SJSA1 (cell line): ENCODE results near the gene TRIM7. TPM values are rescaled to one million over a fixed set of nuclear protein-coding genes. Genes with fewer than 3 reads are reported as not detected.
"Not testable (repeated sequence)": the region's sequence is repeated elsewhere in the genome, so short reads cannot be mapped to it uniquely, and the experiment has no call there.

Experiments
- DNase-seq, 2 experiments: peaks; one replicate each; pipeline ENCODE4 v3.0.0-alpha.2; 2015 to 2020; ENCODE audit warnings: low spot score in 2 of 2, low read depth in 1 of 2
- H3K27ac ChIP-seq: fragments of 250-450 bp; sonication (Bioruptor Pico); 2 replicates; pipeline ENCODE4 v1.5.1; 2020; ENCODE audit warnings: mild to moderate bottlenecking, moderate library complexity
- H3K27me3 ChIP-seq: fragments of 250-450 bp; sonication (Bioruptor Pico); replicated peaks from 2 replicates; pipeline ENCODE4 v1.5.1; 2020; ENCODE audit warnings: mild to moderate bottlenecking, moderate library complexity
- H3K36me3 ChIP-seq: fragments of 250-450 bp; sonication (Bioruptor Pico); 2 replicates; pipeline ENCODE4 v1.5.1; 2020; ENCODE audit warnings: mild to moderate bottlenecking
- H3K4me1 ChIP-seq: fragments of 250-450 bp; sonication (Bioruptor Pico); replicated peaks from 2 replicates; pipeline ENCODE4 v1.6.1; 2021; ENCODE audit warnings: mild to moderate bottlenecking
- H3K4me3 ChIP-seq: fragments of 250-450 bp; sonication (Bioruptor Pico); 2 replicates; pipeline ENCODE4 v1.5.1; 2020; ENCODE audit warnings: mild to moderate bottlenecking
- H3K9me3 ChIP-seq: fragments of 250-450 bp; sonication (Bioruptor Pico); replicated peaks from 2 replicates; pipeline ENCODE4 v1.5.1; 2020; ENCODE audit warnings: mild to moderate bottlenecking
- total RNA-seq: library from RNA; depleted of rRNA; stranded (reverse); fragments of >200 nt; shearing (Covaris generic); gene quantifications from 2 replicates; pipeline ENCODE4 v1.2.3, GENCODE V29; 2014

TRIM7 gene
- total RNA-seq, 1 experiment from 2014 or later, result 28.0 TPM

- Histone ChIP-seq H3K27ac (no peak overlapping the region), H3K27me3 (no peaks in the 10 kb centered on the region), H3K36me3 (no peaks in the 10 kb centered on the region), H3K9me3 (no peaks in the 10 kb centered on the region), H3K4me1 (peaks cover 9% of the 10 kb centered on the region), H3K4me3 (no peak overlapping the region)
- no peak for DNase-seq
Observed at GRCh38 chr5:181212080-181212479, 7.1 kb upstream of the TRIM7 start.

GRCh38 chr5:181211208-181211607 is 6.2 kb upstream of the TRIM7 start:
- Histone ChIP-seq H3K36me3 (no peaks in the 10 kb centered on the region), H3K4me1 (peaks cover 8% of the 10 kb centered on the region), H3K27ac (no peak overlapping the region), H3K4me3 (no peak overlapping the region), H3K27me3 (no peaks in the 10 kb centered on the region), H3K9me3 (no peaks in the 10 kb centered on the region)
- no peak for DNase-seq

- H3K4me3 ChIP-seq, H3K27me3 ChIP-seq, H3K4me1 ChIP-seq, H3K9me3 ChIP-seq, DNase-seq, H3K27ac ChIP-seq, H3K36me3 ChIP-seq: not testable (repeated sequence)
Observed at GRCh38 chr5:181210698-181211097, 5.7 kb upstream of the TRIM7 start.

GRCh38 chr5:181210148-181210547 is 5.2 kb upstream of the TRIM7 start:
- DNase-seq, H3K27ac ChIP-seq, H3K36me3 ChIP-seq, H3K27me3 ChIP-seq, H3K4me3 ChIP-seq, H3K9me3 ChIP-seq: not testable (repeated sequence)
- H3K4me1 ChIP-seq, result peaks cover 13% of the 10 kb centered on the region

- not testable (repeated sequence) for H3K27ac ChIP-seq, H3K27me3 ChIP-seq, H3K36me3 ChIP-seq, H3K9me3 ChIP-seq, DNase-seq, H3K4me3 ChIP-seq
- H3K4me1 ChIP-seq, result peaks cover 18% of the 10 kb centered on the region
Observed at GRCh38 chr5:181209006-181209405, 4.0 kb upstream of the TRIM7 start.

- Histone ChIP-seq H3K27me3 (no peaks in the 10 kb centered on the region), H3K36me3 (no peaks in the 10 kb centered on the region), H3K4me3 (no peak overlapping the region), H3K27ac (no peak overlapping the region), H3K9me3 (no peaks in the 10 kb centered on the region), H3K4me1 (peaks cover 18% of the 10 kb centered on the region)
- no peak for DNase-seq
Observed at GRCh38 chr5:181207960-181208253, 2.9 kb upstream of the TRIM7 start.

GRCh38 chr5:181207214-181207959 is 2.4 kb upstream of the TRIM7 start:
- H3K9me3 ChIP-seq, result no peaks in the 10 kb centered on the region
- peak overlapping the region; percentile 76 for H3K27ac ChIP-seq
- H3K4me1 ChIP-seq, result peaks cover 18% of the 10 kb centered on the region
- DNase-seq, result peak; percentile 94 to 98
- no peaks in the 10 kb centered on the region for H3K36me3 ChIP-seq
- H3K27me3 ChIP-seq, result no peaks in the 10 kb centered on the region
- peak overlapping the region; percentile 43 for H3K4me3 ChIP-seq

- DNase-seq, result peak in 1 of 2 experiments; percentile 47
- H3K4me3 ChIP-seq, result peak overlapping the region; percentile 63
Observed at GRCh38 chr5:181205761-181206649, 1.0 kb upstream of the TRIM7 start.

GRCh38 chr5:181204113-181204825 is 727 bp downstream of the TRIM7 start:
- Histone ChIP-seq H3K27ac (0 out of 2 replicates have a peak overlapping the region, but pooled peaks have one; percentile 5), H3K4me3 (peak overlapping the region; percentile 63)
- DNase-seq, result peak in 1 of 2 experiments; percentile 68

More at GRCh38 chr5:181205761-181206649, 1.0 kb upstream of the TRIM7 start:
- no peaks in the 10 kb centered on the region for H3K27me3 ChIP-seq
- H3K4me1 ChIP-seq, result peaks cover 18% of the 10 kb centered on the region
- no peaks in the 10 kb centered on the region for H3K36me3 ChIP-seq
- H3K27ac ChIP-seq, result no peak overlapping the region
- H3K9me3 ChIP-seq, result no peaks in the 10 kb centered on the region

GRCh38 chr5:181203777-181204112 is 1.3 kb downstream of the TRIM7 start:
- H3K27me3 ChIP-seq, result no peaks in the 10 kb centered on the region
- peak overlapping the region; percentile 63 for H3K4me3 ChIP-seq
- H3K27ac ChIP-seq, result no peak overlapping the region
- no peaks in the 10 kb centered on the region for H3K9me3 ChIP-seq
- H3K36me3 ChIP-seq, result no peaks in the 10 kb centered on the region
- H3K4me1 ChIP-seq, result peaks cover 18% of the 10 kb centered on the region
- DNase-seq, result peak; percentile 58 to 65

More at GRCh38 chr5:181204113-181204825, 727 bp downstream of the TRIM7 start:
- H3K4me1 ChIP-seq, result peaks cover 18% of the 10 kb centered on the region
- H3K9me3 ChIP-seq, result no peaks in the 10 kb centered on the region
- H3K36me3 ChIP-seq, result no peaks in the 10 kb centered on the region
- no peaks in the 10 kb centered on the region for H3K27me3 ChIP-seq

- Histone ChIP-seq H3K36me3 (no peaks in the 10 kb centered on the region), H3K27me3 (no peaks in the 10 kb centered on the region), H3K9me3 (no peaks in the 10 kb centered on the region), H3K4me1 (peaks cover 18% of the 10 kb centered on the region), H3K4me3 (no peak overlapping the region), H3K27ac (no peak overlapping the region)
- no peak for DNase-seq
Observed at GRCh38 chr5:181203093-181203711, 1.8 kb downstream of the TRIM7 start.

- H3K27ac ChIP-seq, result no peak overlapping the region
- peaks cover 11% of the 10 kb centered on the region for H3K4me1 ChIP-seq
- H3K9me3 ChIP-seq, result no peaks in the 10 kb centered on the region
- H3K36me3 ChIP-seq, result peaks cover 5% of the 10 kb centered on the region; the same call in 1 of the 2 replicates
- DNase-seq, result no peak
- no peak overlapping the region for H3K4me3 ChIP-seq
- no peaks in the 10 kb centered on the region for H3K27me3 ChIP-seq
Observed at GRCh38 chr5:181200816-181201215, 4.2 kb downstream of the TRIM7 start.

GRCh38 chr5:181199881-181200638 is 4.9 kb downstream of the TRIM7 start:
- DNase-seq, result no peak
- Histone ChIP-seq H3K4me1 (peaks cover 5% of the 10 kb centered on the region), H3K27ac (no peak overlapping the region), H3K4me3 (no peak overlapping the region), H3K9me3 (no peaks in the 10 kb centered on the region), H3K36me3 (peaks cover 5% of the 10 kb centered on the region; the same call in 1 of the 2 replicates), H3K27me3 (no peaks in the 10 kb centered on the region)
